ENCODE data around the gene TGM5.

- no peak for TF ChIP-seq EZH2 (IDR thresholded peaks at IDR 0.05; ENCODE audit: insufficient read depth, poor library complexity, severe bottlenecking)
- no peak for TF ChIP-seq EZH2phosphoT487 (IDR thresholded peaks at IDR 0.05; ENCODE audit: insufficient read depth, low read depth)
These were observed 10.6 kb upstream of the TGM5 start for GRCh38 chr15:43277231-43277823.
